Vagina (tissue), 2 donors: ENCODE results near the gene ZNF726.
"Not testable (repeated sequence)": the region's sequence is repeated elsewhere in the genome, so short reads cannot be mapped to it uniquely, and the experiment has no call there.

Experiments used
- POLR2A ChIP-seq, 2 donors: fragments of 450-650 bp; IDR thresholded peaks; one replicate each; pipeline ENCODE4 v1.6.1; 2017; ENCODE audit warnings: antibody characterized with exemption in 2 of 2, mild to moderate bottlenecking in 2 of 2, moderate library complexity in 2 of 2
- TF ChIP-seq, protein P1 (sequence below), 3 experiments: fragments of 450-650 bp in 2 of 3; fragments of 200-600 bp in 1 of 3; sonication (generic) in 1 of 3; IDR thresholded peaks; one replicate each; pipeline ENCODE4 v1.5.1; 2017 to 2019; ENCODE audit warnings: antibody characterized with exemption in 3 of 3, mild to moderate bottlenecking in 2 of 3, moderate library complexity in 2 of 3

DNA sequence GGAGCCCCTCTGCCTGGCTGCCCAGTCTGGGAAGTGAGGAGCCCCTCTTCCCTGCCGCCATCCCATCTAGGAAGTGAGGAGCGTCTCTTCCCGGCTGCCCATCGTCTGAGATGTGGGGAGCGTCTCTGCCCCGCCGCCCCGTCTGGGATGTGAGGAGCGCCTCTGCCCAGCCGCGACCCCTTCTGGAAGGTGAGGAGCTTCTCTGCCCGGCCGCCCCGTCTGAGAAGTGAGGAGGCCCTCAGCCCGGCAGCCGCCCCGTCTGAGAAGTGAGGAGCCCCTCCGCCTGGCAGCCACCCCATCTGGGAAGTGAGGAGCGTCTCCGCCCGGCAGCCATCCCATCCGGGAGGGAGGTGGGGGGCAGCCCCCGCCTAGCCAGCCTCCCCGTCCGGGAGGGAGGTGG lies 49.2 kb downstream of the ZNF726 start:
- TF ChIP-seq, protein P1, sequence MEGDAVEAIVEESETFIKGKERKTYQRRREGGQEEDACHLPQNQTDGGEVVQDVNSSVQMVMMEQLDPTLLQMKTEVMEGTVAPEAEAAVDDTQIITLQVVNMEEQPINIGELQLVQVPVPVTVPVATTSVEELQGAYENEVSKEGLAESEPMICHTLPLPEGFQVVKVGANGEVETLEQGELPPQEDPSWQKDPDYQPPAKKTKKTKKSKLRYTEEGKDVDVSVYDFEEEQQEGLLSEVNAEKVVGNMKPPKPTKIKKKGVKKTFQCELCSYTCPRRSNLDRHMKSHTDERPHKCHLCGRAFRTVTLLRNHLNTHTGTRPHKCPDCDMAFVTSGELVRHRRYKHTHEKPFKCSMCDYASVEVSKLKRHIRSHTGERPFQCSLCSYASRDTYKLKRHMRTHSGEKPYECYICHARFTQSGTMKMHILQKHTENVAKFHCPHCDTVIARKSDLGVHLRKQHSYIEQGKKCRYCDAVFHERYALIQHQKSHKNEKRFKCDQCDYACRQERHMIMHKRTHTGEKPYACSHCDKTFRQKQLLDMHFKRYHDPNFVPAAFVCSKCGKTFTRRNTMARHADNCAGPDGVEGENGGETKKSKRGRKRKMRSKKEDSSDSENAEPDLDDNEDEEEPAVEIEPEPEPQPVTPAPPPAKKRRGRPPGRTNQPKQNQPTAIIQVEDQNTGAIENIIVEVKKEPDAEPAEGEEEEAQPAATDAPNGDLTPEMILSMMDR (IDR thresholded peaks at IDR 0.05), result not testable (repeated sequence)
- TF ChIP-seq POLR2A (IDR thresholded peaks at IDR 0.05), result not testable (repeated sequence)
